Suprapubic skin (tissue), 4 donors: ENCODE measurements around the gene JOSD1. TPM values are rescaled to one million over a fixed set of nuclear protein-coding genes. Genes with fewer than 3 reads are reported as not detected.

Experiments used
- DNase-seq, 2 donors: peaks; one replicate each; pipeline ENCODE4 v3.0.0-alpha.2; 2019; ENCODE audit warnings: low spot score in 2 of 2
- H3K27ac ChIP-seq: fragments of 200-600 bp; sonication (generic); one replicate; pipeline ENCODE4 v1.5.1; 2019
- H3K27me3 ChIP-seq: fragments of 200-600 bp; sonication (generic); one replicate; pipeline ENCODE4 v1.5.1; 2019
- H3K36me3 ChIP-seq: fragments of 200-600 bp; sonication (generic); one replicate; pipeline ENCODE4 v1.5.1; 2019
- H3K4me1 ChIP-seq: fragments of 200-600 bp; sonication (generic); one replicate; pipeline ENCODE4 v1.5.1; 2019
- H3K4me3 ChIP-seq: fragments of 200-600 bp; sonication (generic); one replicate; pipeline ENCODE4 v1.5.1; 2019; ENCODE audit warnings: mild to moderate bottlenecking
- H3K9me3 ChIP-seq: fragments of 200-600 bp; sonication (generic); one replicate; pipeline ENCODE4 v1.5.1; 2019
- CTCF ChIP-seq, 2 donors: fragments of 200-600 bp in 1 of 2; fragments of 450-650 bp in 1 of 2; sonication (generic) in 1 of 2; IDR thresholded peaks; one replicate each; pipeline ENCODE4 v1.5.1; 2016 to 2019; ENCODE audit warnings: antibody characterized with exemption in 2 of 2, mild to moderate bottlenecking in 1 of 2, moderate library complexity in 1 of 2
- EP300 ChIP-seq: sonication (generic); formaldehyde crosslinking; IDR thresholded peaks from one replicate; pipeline ENCODE4 v1.6.1; 2017; ENCODE audit warnings: antibody characterized with exemption
- POLR2A ChIP-seq, 2 donors: fragments of 450-650 bp; IDR thresholded peaks; one replicate each; pipeline ENCODE4 v1.6.1; 2017; ENCODE audit warnings: antibody characterized with exemption in 2 of 2, mild to moderate bottlenecking in 2 of 2, moderate library complexity in 2 of 2
- POLR2AphosphoS5 ChIP-seq, 3 donors: sonication (generic); formaldehyde crosslinking; IDR thresholded peaks; one replicate each; pipeline ENCODE4 v1.6.1; 2017; ENCODE audit warnings: antibody characterized with exemption in 3 of 3
- WGBS: methylation state at CpG from one replicate; pipeline ENCODE4 v1.1.5; 2018; 5-methylcytosine and 5-hydroxymethylcytosine counted together
- total RNA-seq, 4 donors: library from RNA; depleted of rRNA; stranded (reverse); fragments of >200 nt; gene quantifications; one replicate each; pipeline ENCODE4 v1.1.0, GENCODE V29; 2016

Gene JOSD1
- total RNA-seq, 4 donors from 2014 or later: 51.4 to 87.4 (median 62.3) TPM

DNA sequence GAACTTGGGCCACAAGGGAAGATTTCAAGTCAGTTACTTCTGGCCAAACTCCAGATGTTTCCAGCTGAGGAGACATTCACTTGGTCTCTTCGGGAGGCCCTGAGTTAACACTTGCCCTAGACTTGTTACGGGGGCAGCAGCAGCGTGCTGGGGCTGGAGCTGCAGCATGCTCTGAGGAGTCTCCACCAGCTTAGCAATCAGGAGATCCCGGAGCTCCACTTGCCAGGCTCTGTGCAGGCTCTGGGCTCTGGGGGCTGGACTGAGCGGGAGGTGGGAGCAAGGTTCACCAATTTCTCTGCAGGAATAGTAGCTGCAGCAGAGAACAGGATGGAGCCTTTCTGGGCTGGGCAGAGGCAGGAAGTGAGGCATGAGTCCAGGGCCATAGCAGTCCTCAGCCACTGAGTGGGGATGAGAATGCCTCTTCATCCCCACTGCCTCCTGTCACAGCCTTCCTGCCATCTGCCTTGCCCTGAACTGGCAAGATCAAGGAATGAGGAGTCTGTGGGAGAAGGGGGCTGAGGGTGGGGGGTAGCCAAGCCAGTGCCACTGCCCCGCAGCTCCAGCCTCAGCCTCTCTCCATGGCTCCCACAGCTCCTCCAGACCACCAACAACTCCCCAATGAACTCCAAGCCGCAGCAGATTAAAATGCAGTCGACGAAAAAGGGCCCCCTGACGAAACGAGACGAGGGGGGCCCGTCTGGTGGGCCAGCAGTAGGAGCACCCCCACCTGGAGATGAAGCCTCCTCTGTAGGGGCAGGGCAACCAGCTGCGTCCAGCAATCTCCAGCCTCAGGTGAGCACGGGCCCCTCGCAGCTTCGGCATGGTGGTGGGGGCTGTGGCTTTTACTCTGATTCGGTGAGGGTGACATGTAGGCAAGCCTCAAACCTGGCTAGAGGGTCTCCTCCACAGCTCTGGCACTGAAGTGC, 28.4 kb upstream of the JOSD1 start:
- 95% methylated on average over 13 of the region's 18 CpGs for WGBS
- Histone ChIP-seq H3K4me3 (no peak overlapping the region), H3K36me3 (peaks cover 86% of the 10 kb centered on the region)

DNA sequence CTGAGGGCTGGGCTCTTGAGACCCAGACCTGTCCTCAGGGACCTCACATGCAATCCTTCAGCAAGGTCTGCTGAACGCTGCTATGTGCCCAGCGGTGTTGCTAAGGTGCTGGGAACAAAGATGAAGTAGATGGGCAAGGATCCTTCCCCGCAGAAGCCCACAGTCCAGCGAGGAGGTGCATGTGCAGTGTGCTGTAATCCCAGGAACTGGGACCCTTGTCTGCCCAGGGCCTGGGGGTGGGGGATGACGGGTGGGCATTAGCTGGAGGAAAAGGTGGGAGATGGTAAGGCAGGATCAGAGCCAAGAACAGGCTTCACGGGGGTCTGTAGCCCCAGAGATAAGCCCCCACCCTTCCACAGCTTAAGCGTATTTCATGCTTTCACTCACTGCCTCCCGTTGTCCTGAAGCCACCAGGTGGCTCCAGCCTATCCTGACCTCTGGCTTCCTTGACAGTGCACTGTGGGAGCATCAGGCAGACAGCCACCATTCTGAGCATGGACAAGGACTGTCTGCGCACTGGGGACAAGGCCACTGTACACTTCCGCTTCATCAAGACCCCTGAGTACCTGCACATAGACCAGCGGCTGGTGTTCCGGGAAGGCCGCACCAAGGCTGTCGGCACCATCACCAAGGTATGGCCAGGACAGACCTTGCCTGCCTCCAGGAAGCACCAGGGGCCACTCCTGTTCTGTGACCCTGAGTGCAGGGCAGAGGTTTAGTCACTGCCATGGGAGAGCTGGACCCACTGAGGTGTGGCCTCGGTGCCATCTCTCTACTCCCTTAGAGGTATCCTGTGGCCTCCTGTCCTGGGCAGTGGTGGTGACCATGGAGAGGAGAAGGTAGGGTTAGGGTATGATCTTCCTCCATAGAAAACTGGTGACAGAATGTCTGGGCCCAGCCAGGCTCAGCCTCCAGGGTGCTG, 27.0 kb upstream of the JOSD1 start:
- Histone ChIP-seq H3K27ac (no peak overlapping the region), H3K4me3 (no peak overlapping the region), H3K9me3 (no peaks in the 10 kb centered on the region), H3K4me1 (peaks cover 8% of the 10 kb centered on the region), H3K36me3 (peaks cover 95% of the 10 kb centered on the region), H3K27me3 (no peaks in the 10 kb centered on the region)
- TF ChIP-seq EP300 (no peak), CTCF (IDR thresholded peaks at IDR 0.05) (no peak), POLR2A (IDR thresholded peaks at IDR 0.05) (no peak), POLR2AphosphoS5 (IDR thresholded peaks at IDR 0.05) (no peak)
- 91% methylated on average over 13 of the region's 15 CpGs for WGBS
- peak in 1 of 2 donors; percentile 53 for DNase-seq

More for the DNA sequence above, 28.4 kb upstream of the JOSD1 start:
- H3K9me3 ChIP-seq: no peaks in the 10 kb centered on the region
- no peak for DNase-seq
- no peaks in the 10 kb centered on the region for H3K27me3 ChIP-seq
- peaks cover 21% of the 10 kb centered on the region for H3K4me1 ChIP-seq
- no peak overlapping the region for H3K27ac ChIP-seq
- TF ChIP-seq POLR2A (IDR thresholded peaks at IDR 0.05): no peak
- no peak for TF ChIP-seq EP300
- no peak for TF ChIP-seq CTCF (IDR thresholded peaks at IDR 0.05)
- TF ChIP-seq POLR2AphosphoS5 (IDR thresholded peaks at IDR 0.05): no peak

- Histone ChIP-seq H3K9me3 (no peaks in the 10 kb centered on the region), H3K36me3 (peaks cover 98% of the 10 kb centered on the region), H3K27me3 (no peaks in the 10 kb centered on the region), H3K4me3 (no peak overlapping the region), H3K4me1 (peaks cover 2% of the 10 kb centered on the region), H3K27ac (no peak overlapping the region)
- WGBS: 90% methylated on average over 11 of the region's 12 CpGs
- DNase-seq: no peak
- TF ChIP-seq EP300 (no peak), CTCF (IDR thresholded peaks at IDR 0.05) (no peak), POLR2AphosphoS5 (IDR thresholded peaks at IDR 0.05) (no peak), POLR2A (IDR thresholded peaks at IDR 0.05) (no peak)
These were observed 26.4 kb upstream of the JOSD1 start for GRCh38 chr22:38727123-38727522.

GRCh38 chr22:38725900-38726655, 25.3 kb upstream of the JOSD1 start:
- no peaks in the 10 kb centered on the region for H3K4me1 ChIP-seq
- H3K4me3 ChIP-seq: no peak overlapping the region
- 95% methylated on average over 18 of the region's 18 CpGs for WGBS
- H3K27ac ChIP-seq: no peak overlapping the region
- peaks cover 100% of the 10 kb centered on the region for H3K36me3 ChIP-seq
- TF ChIP-seq EP300 (no peak), CTCF (IDR thresholded peaks at IDR 0.05) (no peak), POLR2A (IDR thresholded peaks at IDR 0.05) (no peak), POLR2AphosphoS5 (IDR thresholded peaks at IDR 0.05) (no peak)
- no peak for DNase-seq
- no peaks in the 10 kb centered on the region for H3K9me3 ChIP-seq
- no peaks in the 10 kb centered on the region for H3K27me3 ChIP-seq
